ENCODE results near the gene ZC3H7A.
"Not testable (repeated sequence)": the region's sequence is repeated elsewhere in the genome, so short reads cannot be mapped to it uniquely, and the experiment has no call there.

The ZC3H7A gene

GRCh38 chr16:11818970-11819369, 21.9 kb upstream of the ZC3H7A start:
- not testable (repeated sequence) for ATAC-seq; H3K9me3 Mint-ChIP-seq; H3K4me1 Mint-ChIP-seq; H3K36me3 Mint-ChIP-seq (ENCODE audit: low read depth); H3K4me3 Mint-ChIP-seq; DNase-seq; H3K27ac Mint-ChIP-seq; H3K27me3 Mint-ChIP-seq

- ATAC-seq (no peak), DNase-seq (no peak)
- Mint-ChIP-seq H3K4me3 (no peak overlapping the region), H3K27me3 (peaks cover 3% of the 10 kb centered on the region), H3K9me3 (no peaks in the 10 kb centered on the region), H3K27ac (no peak overlapping the region), H3K4me1 (no peaks in the 10 kb centered on the region), H3K36me3 (ENCODE audit: low read depth) (no peaks in the 10 kb centered on the region)
Observed at GRCh38 chr16:11816123-11816522, 19.1 kb upstream of the ZC3H7A start.

- H3K4me3 Mint-ChIP-seq; H3K4me1 Mint-ChIP-seq; H3K27me3 Mint-ChIP-seq; ATAC-seq; H3K27ac Mint-ChIP-seq; H3K36me3 Mint-ChIP-seq (ENCODE audit: low read depth); DNase-seq; H3K9me3 Mint-ChIP-seq: not testable (repeated sequence)
Observed at GRCh38 chr16:11814800-11815199, 17.7 kb upstream of the ZC3H7A start.

DNA sequence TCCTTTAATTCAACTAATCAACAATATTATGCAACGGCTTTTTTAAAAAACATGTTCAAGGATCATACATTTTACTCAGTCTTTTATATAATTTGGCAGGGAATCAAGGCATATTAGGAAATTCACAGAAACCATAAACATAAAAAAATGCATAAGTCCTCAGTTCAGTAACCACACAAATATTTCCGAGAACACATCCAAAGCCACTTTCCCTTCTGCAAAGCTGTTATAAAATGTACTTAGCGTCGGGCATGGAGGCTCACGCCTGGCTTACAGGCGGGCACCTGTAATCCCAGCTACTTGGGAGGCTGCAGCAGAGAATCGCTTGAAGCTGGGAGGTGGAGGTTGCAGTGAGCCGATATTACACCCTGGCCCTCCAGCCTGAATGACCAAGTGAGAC, 9.7 kb upstream of the ZC3H7A start:
- DNase-seq, result no peak
- ATAC-seq, result no peak
- Mint-ChIP-seq H3K27me3 (no peaks in the 10 kb centered on the region), H3K27ac (no peak overlapping the region), H3K4me1 (peaks cover 9% of the 10 kb centered on the region), H3K9me3 (peaks cover 4% of the 10 kb centered on the region), H3K4me3 (no peak overlapping the region), H3K36me3 (ENCODE audit: low read depth) (peaks cover 2% of the 10 kb centered on the region)

- DNase-seq (no peak), ATAC-seq (no peak)
- Mint-ChIP-seq H3K4me1 (peaks cover 8% of the 10 kb centered on the region), H3K9me3 (peaks cover 4% of the 10 kb centered on the region), H3K27me3 (no peaks in the 10 kb centered on the region), H3K36me3 (ENCODE audit: low read depth) (peaks cover 2% of the 10 kb centered on the region), H3K4me3 (no peak overlapping the region), H3K27ac (no peak overlapping the region)
Observed at GRCh38 chr16:11805556-11805955, 8.5 kb upstream of the ZC3H7A start.

GRCh38 chr16:11801481-11802021, 4.5 kb upstream of the ZC3H7A start:
- DNase-seq, result no peak
- Mint-ChIP-seq H3K4me1 (peaks cover 30% of the 10 kb centered on the region), H3K27ac (no peak overlapping the region), H3K9me3 (no peaks in the 10 kb centered on the region), H3K27me3 (no peaks in the 10 kb centered on the region), H3K4me3 (no peak overlapping the region), H3K36me3 (ENCODE audit: low read depth) (no peaks in the 10 kb centered on the region)
- ATAC-seq, result no peak

DNA sequence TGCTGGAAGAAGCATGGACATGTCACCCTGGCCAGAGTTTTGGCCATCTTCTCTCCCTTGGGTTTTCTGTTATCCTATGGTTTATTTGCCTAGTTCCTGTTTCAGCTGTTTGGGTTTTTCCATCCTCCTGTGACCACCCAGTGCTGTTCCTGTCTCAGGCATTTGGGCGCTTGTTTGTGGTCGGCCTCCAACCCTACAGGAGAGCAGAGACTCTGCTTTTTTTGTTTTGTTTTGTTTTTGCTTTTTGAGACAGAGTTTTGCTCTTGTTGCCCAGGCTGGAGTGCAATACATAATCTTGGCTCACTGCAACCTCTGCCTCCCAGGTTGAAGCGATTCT, 3.3 kb upstream of the ZC3H7A start:
- ATAC-seq, result no peak
- H3K4me3 Mint-ChIP-seq, result peak overlapping the region; percentile 96
- H3K27me3 Mint-ChIP-seq, result no peaks in the 10 kb centered on the region
- peak overlapping the region; percentile 96 for H3K27ac Mint-ChIP-seq
- DNase-seq, result no peak
- peaks cover 38% of the 10 kb centered on the region for H3K4me1 Mint-ChIP-seq
- H3K9me3 Mint-ChIP-seq, result no peaks in the 10 kb centered on the region
- peaks cover 7% of the 10 kb centered on the region for H3K36me3 Mint-ChIP-seq (ENCODE audit: low read depth)

- peaks cover 12% of the 10 kb centered on the region for H3K36me3 Mint-ChIP-seq (ENCODE audit: low read depth)
- H3K27me3 Mint-ChIP-seq, result no peaks in the 10 kb centered on the region
- no peak for DNase-seq
- H3K9me3 Mint-ChIP-seq, result no peaks in the 10 kb centered on the region
- peaks cover 44% of the 10 kb centered on the region for H3K4me1 Mint-ChIP-seq
- ATAC-seq, result no peak
- peak overlapping the region; percentile 96 for H3K27ac Mint-ChIP-seq
- H3K4me3 Mint-ChIP-seq, result peak overlapping the region; percentile 96
Observed at GRCh38 chr16:11799509-11800381, 2.7 kb upstream of the ZC3H7A start.

- H3K36me3 Mint-ChIP-seq (ENCODE audit: low read depth), result peaks cover 15% of the 10 kb centered on the region
- H3K4me3 Mint-ChIP-seq, result peak overlapping the region; percentile 96
- peaks cover 52% of the 10 kb centered on the region for H3K4me1 Mint-ChIP-seq
- ATAC-seq (no peak), DNase-seq (no peak)
- no peaks in the 10 kb centered on the region for H3K9me3 Mint-ChIP-seq
- no peaks in the 10 kb centered on the region for H3K27me3 Mint-ChIP-seq
- peak overlapping the region; percentile 96 for H3K27ac Mint-ChIP-seq
Observed at GRCh38 chr16:11799017-11799381, 1.9 kb upstream of the ZC3H7A start.

GRCh38 chr16:11797957-11798299, 870 bp upstream of the ZC3H7A start:
- H3K4me1 Mint-ChIP-seq, result peaks cover 62% of the 10 kb centered on the region
- peaks cover 18% of the 10 kb centered on the region for H3K36me3 Mint-ChIP-seq (ENCODE audit: low read depth)
- H3K27ac Mint-ChIP-seq, result peak overlapping the region; percentile 96
- peak overlapping the region; percentile 96 for H3K4me3 Mint-ChIP-seq
- ATAC-seq (no peak), DNase-seq (peak; percentile 33)
- no peaks in the 10 kb centered on the region for H3K9me3 Mint-ChIP-seq
- H3K27me3 Mint-ChIP-seq, result no peaks in the 10 kb centered on the region

- no peak for ATAC-seq
- Mint-ChIP-seq H3K4me3 (peak overlapping the region; percentile 83), H3K36me3 (ENCODE audit: low read depth) (peaks cover 18% of the 10 kb centered on the region), H3K9me3 (no peaks in the 10 kb centered on the region), H3K27me3 (no peaks in the 10 kb centered on the region), H3K27ac (peak overlapping the region; percentile 82), H3K4me1 (peaks cover 75% of the 10 kb centered on the region)
- DNase-seq, result no peak
Observed at GRCh38 chr16:11796227-11797165, 562 bp downstream of the ZC3H7A start.

DNA sequence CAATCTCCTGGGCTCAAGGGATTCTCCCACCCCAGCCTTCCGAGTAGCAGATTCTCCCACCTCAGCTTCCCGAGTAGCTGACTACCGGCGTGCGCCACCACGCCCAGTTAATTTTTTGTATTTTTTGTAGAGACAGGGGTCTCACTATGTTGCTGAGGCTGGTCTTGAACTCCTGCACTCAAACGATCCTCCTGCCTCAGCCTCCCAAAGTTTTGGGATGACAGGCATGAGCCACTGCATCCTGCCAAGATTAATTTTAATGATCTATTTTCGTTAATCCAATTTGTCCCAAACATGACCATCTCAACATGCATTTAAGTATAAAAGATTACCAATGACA, 1.2 kb downstream of the ZC3H7A start:
- DNase-seq (no peak), ATAC-seq (no peak)
- H3K36me3 Mint-ChIP-seq (ENCODE audit: low read depth), result peaks cover 21% of the 10 kb centered on the region
- peak overlapping the region; percentile 83 for H3K4me3 Mint-ChIP-seq
- H3K9me3 Mint-ChIP-seq, result no peaks in the 10 kb centered on the region
- peaks cover 81% of the 10 kb centered on the region for H3K4me1 Mint-ChIP-seq
- H3K27me3 Mint-ChIP-seq, result no peaks in the 10 kb centered on the region
- H3K27ac Mint-ChIP-seq, result peak overlapping the region; percentile 82

- peaks cover 80% of the 10 kb centered on the region for H3K4me1 Mint-ChIP-seq
- no peak for DNase-seq
Observed at GRCh38 chr16:11794996-11795886, 1.8 kb downstream of the ZC3H7A start.

GRCh38 chr16:11794447-11794846, 2.6 kb downstream of the ZC3H7A start:
- ATAC-seq (no peak), DNase-seq (no peak)
- peak overlapping the region; percentile 83 for H3K4me3 Mint-ChIP-seq
- peak overlapping the region; percentile 60 for H3K27ac Mint-ChIP-seq
- H3K4me1 Mint-ChIP-seq, result peaks cover 75% of the 10 kb centered on the region
- no peaks in the 10 kb centered on the region for H3K9me3 Mint-ChIP-seq
- H3K36me3 Mint-ChIP-seq (ENCODE audit: low read depth), result peaks cover 24% of the 10 kb centered on the region
- no peaks in the 10 kb centered on the region for H3K27me3 Mint-ChIP-seq

More at GRCh38 chr16:11794996-11795886, 1.8 kb downstream of the ZC3H7A start:
- no peaks in the 10 kb centered on the region for H3K27me3 Mint-ChIP-seq
- peaks cover 22% of the 10 kb centered on the region for H3K36me3 Mint-ChIP-seq (ENCODE audit: low read depth)
- H3K4me3 Mint-ChIP-seq, result peak overlapping the region; percentile 83
- peak overlapping the region; percentile 82 for H3K27ac Mint-ChIP-seq
- ATAC-seq, result no peak
- no peaks in the 10 kb centered on the region for H3K9me3 Mint-ChIP-seq
